Prostate gland (tissue), 2 donors: ENCODE measurements around the gene DFFA.

Source experiments
- CTCF ChIP-seq, 4 experiments: fragments of 200-600 bp in 2 of 4; fragments of 450-650 bp in 2 of 4; sonication (generic) in 2 of 4; IDR thresholded peaks; 1 replicate in 3 of 4; 2 replicates in 1 of 4; pipeline ENCODE4 v1.5.1; 2016 to 2019; ENCODE audit warnings: antibody characterized with exemption in 4 of 4, mild to moderate bottlenecking in 2 of 4, moderate library complexity in 2 of 4
- POLR2A ChIP-seq: fragments of 450-650 bp; IDR thresholded peaks from one replicate; pipeline ENCODE4 v1.6.1; 2016; ENCODE audit warnings: antibody characterized with exemption, mild to moderate bottlenecking
- POLR2AphosphoS5 ChIP-seq: sonication (generic); formaldehyde crosslinking; IDR thresholded peaks from one replicate; pipeline ENCODE4 v1.6.1; 2017; ENCODE audit warnings: antibody characterized with exemption

- TF ChIP-seq CTCF (IDR thresholded peaks at IDR 0.05) (no peak), POLR2A (no peak), POLR2AphosphoS5 (no peak)
These were observed 25.9 kb upstream of the DFFA start for GRCh38 chr1:10498231-10498630.
